A673 (cell line): ENCODE results near the gene GLIPR2.

Experiments used
- CTCF ChIP-seq: fragments of 300-800, 200-600 bp; sonication (generic); conservative IDR thresholded peaks from 2 replicates; pipeline ENCODE4 v1.5.1; 2017; ENCODE audit warnings: low read depth, mild to moderate bottlenecking, antibody characterized with exemption, low read length, moderate library complexity, mixed read lengths
- EZH2 ChIP-seq: fragments of 200-600 bp; sonication (generic); IDR thresholded peaks from 2 replicates; pipeline ENCODE4 v1.6.1; 2017; ENCODE audit warnings: borderline replicate concordance, low read depth, mild to moderate bottlenecking, mixed read lengths, antibody characterized with exemption, low read length; ENCODE audit not compliant: poor library complexity, severe bottlenecking

GRCh38 chr9:36213387-36213786, 76.9 kb downstream of the GLIPR2 start:
- TF ChIP-seq EZH2 (no peak), CTCF (no peak)
